ENCODE measurements around the gene OCRL. TPM values are rescaled to one million over a fixed set of nuclear protein-coding genes. Genes with fewer than 3 reads are reported as not detected.

The OCRL gene
- total and polyA plus RNA-seq, 2 of the 13 experiments (the other 11 are each of a cell fraction or from before 2014, with no cell fraction given) = 13.4 to 32.0 TPM

- no peak for TF ChIP-seq CREB3 (CRISPR knock-in tag; IDR thresholded peaks at IDR 0.05)
- TF ChIP-seq POGZ (CRISPR knock-in tag; IDR thresholded peaks at IDR 0.05) = 0 out of 2 replicates have a peak, but pooled peaks have one; percentile 40
- no peak for TF ChIP-seq ZNF468 (CRISPR knock-in tag; IDR thresholded peaks at IDR 0.05)
- TF ChIP-seq SNAI1 (CRISPR knock-in tag; IDR thresholded peaks at IDR 0.05; ENCODE audit: borderline replicate concordance) = no peak
- no peak for TF ChIP-seq ZSCAN31 (CRISPR knock-in tag; IDR thresholded peaks at IDR 0.05; ENCODE audit: low read depth)
- no peak; the same call in 1 of the 2 replicates for TF ChIP-seq RXRA (CRISPR knock-in tag; IDR thresholded peaks at IDR 0.05)
- TF ChIP-seq THYN1 (CRISPR knock-in tag; IDR thresholded peaks at IDR 0.05; ENCODE audit: borderline replicate concordance, low read depth) = no peak
- peak; percentile 66 to 95; a peak in 3 of 4 replicates for TF ChIP-seq EP300 (IDR thresholded peaks at IDR 0.05; ENCODE audit: low read depth in 2 of 2, low read length in 2 of 2)
- TF ChIP-seq EP300 (CRISPR knock-in tag; IDR thresholded peaks at IDR 0.05; ENCODE audit: borderline replicate concordance) = peak; percentile 86
- no peak for TF ChIP-seq ZNF367 (CRISPR knock-in tag; IDR thresholded peaks at IDR 0.05; ENCODE audit: borderline replicate concordance)
- peak; percentile 84 for TF ChIP-seq SAP130 (CRISPR knock-in tag; IDR thresholded peaks at IDR 0.05; ENCODE audit: low read depth)
- no peak for TF ChIP-seq GTF2F1 (IDR thresholded peaks at IDR 0.05; ENCODE audit: low read length)
- peak; percentile 68; the same call in 1 of the 2 replicates for TF ChIP-seq CEBPB (IDR thresholded peaks at IDR 0.05; ENCODE audit: borderline replicate concordance, low read depth, low read length)
- TF ChIP-seq FOXO1 (CRISPR knock-in tag; IDR thresholded peaks at IDR 0.05) = peak; percentile 93
- TF ChIP-seq SIN3B (IDR thresholded peaks at IDR 0.05; ENCODE audit: low read length) = no peak
- no peak for TF ChIP-seq BATF2 (CRISPR knock-in tag; IDR thresholded peaks at IDR 0.05)
- no peak for TF ChIP-seq MLLT10 (CRISPR knock-in tag; IDR thresholded peaks at IDR 0.05)
- peak; percentile 88 for TF ChIP-seq FOXK2 (IDR thresholded peaks at IDR 0.05)
- peak; percentile 99 for TF ChIP-seq FOXA1 (IDR thresholded peaks at IDR 0.05)
- TF ChIP-seq FOXA1 (CRISPR knock-in tag; IDR thresholded peaks at IDR 0.05) = peak; percentile 99
- TF ChIP-seq ZHX1 (CRISPR knock-in tag; IDR thresholded peaks at IDR 0.05; ENCODE audit: low read depth) = no peak
- TF ChIP-seq ZBTB14 (CRISPR knock-in tag; IDR thresholded peaks at IDR 0.05) = no peak
- peak; percentile 97 for TF ChIP-seq NR2F2 (IDR thresholded peaks at IDR 0.05; ENCODE audit: borderline replicate concordance, low read depth)
- TF ChIP-seq ZMYM3 (CRISPR knock-in tag; IDR thresholded peaks at IDR 0.05) = peak; percentile 41; the same call in 1 of the 2 replicates
- TF ChIP-seq PHF20 (CRISPR knock-in tag; IDR thresholded peaks at IDR 0.05) = no peak
- TF ChIP-seq, protein P1, sequence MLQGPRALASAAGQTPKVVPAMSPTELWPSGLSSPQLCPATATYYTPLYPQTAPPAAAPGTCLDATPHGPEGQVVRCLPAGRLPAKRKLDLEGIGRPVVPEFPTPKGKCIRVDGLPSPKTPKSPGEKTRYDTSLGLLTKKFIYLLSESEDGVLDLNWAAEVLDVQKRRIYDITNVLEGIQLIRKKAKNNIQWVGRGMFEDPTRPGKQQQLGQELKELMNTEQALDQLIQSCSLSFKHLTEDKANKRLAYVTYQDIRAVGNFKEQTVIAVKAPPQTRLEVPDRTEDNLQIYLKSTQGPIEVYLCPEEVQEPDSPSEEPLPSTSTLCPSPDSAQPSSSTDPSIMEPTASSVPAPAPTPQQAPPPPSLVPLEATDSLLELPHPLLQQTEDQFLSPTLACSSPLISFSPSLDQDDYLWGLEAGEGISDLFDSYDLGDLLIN (CRISPR knock-in tag; IDR thresholded peaks at IDR 0.05; ENCODE audit: borderline replicate concordance) = no peak
- TF ChIP-seq ZNF7 (CRISPR knock-in tag; IDR thresholded peaks at IDR 0.05) = no peak
- TF ChIP-seq SMARCC2 (IDR thresholded peaks at IDR 0.05) = 0 out of 2 replicates have a peak, but pooled peaks have one; percentile 45
These were observed 14.9 kb upstream of the OCRL start (continued) for GRCh38 chrX:129525162-129525561.

Measured in HepG2 (cell line).